ENCODE results near the gene DNM2.

Gene DNM2

GRCh38 chr19:10812902-10813404 is 95.1 kb downstream of the DNM2 start:
- DNase-seq (ENCODE audit: low read depth, low spot score), result peak; percentile 68

DNA sequence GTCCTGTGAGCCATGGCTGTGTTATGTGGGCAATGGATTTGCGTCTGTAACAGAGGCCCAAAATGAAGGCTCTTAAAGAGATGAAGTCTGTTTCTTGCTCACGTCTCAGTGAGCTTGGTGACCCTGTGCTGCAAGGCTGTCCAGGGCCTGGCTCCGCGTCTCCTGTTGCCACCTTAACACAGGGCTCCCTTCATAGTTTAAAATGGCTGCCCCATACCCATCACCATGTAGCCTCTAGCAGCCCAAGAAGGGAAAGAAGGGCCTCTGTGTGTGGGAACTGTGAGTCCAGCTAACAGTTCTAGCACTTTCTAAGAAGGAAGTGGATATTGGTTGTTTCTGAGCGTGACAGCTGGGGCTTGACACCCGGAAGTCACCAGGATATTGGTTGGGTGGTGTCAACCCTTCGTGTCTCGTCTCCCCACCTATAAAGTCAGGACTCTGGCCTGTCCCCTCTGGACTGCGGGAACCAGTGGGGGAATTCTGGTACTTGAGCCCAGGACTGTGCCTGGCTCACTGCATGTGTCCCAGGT is 97.2 kb downstream of the DNM2 start:
- DNase-seq (ENCODE audit: low read depth, low spot score), result no peak

GRCh38 chr19:10815969-10816644 is 98.2 kb downstream of the DNM2 start:
- no peak for DNase-seq (ENCODE audit: low read depth, low spot score)

- DNase-seq (ENCODE audit: low read depth, low spot score), result no peak
Measured at GRCh38 chr19:10816691-10817090, 98.8 kb downstream of the DNM2 start.

DNA sequence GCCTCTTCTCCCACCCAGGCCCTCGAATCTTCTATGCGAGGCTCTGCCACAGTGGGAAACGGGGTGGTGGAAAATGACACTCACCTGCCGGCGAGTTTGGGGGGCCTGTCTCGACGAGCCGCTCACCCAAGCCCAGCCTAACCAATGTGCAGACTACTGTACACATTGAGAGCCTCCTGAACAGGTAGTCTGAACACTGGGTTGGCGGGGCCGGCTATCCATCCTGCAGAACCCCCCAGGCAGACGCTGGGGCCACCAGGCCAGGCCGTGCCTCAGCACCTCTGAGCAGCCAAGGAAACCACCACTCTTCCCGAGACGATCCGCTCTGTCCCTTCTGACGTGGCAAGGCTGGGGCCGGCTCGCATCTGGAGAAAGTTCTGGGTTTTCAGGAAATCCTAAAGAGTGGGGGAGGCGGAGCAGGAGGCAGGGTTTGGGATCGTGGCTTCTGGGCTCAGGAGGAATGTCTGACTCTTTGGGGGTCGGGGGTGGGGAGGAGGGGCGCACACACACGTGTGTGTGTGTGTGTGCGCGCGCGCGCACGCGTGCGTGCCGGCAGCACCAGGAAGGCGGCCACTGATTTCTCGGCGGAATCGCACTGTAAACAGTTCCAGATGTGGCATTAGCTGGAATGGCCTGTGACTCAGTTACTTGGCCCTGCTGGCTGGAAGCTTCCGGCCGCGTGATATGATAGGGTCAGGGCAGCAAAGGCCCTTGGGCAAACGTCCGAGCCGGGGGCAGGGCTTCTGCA is 99.6 kb downstream of the DNM2 start:
- DNase-seq (ENCODE audit: low read depth, low spot score), result peak; percentile 84

DNA sequence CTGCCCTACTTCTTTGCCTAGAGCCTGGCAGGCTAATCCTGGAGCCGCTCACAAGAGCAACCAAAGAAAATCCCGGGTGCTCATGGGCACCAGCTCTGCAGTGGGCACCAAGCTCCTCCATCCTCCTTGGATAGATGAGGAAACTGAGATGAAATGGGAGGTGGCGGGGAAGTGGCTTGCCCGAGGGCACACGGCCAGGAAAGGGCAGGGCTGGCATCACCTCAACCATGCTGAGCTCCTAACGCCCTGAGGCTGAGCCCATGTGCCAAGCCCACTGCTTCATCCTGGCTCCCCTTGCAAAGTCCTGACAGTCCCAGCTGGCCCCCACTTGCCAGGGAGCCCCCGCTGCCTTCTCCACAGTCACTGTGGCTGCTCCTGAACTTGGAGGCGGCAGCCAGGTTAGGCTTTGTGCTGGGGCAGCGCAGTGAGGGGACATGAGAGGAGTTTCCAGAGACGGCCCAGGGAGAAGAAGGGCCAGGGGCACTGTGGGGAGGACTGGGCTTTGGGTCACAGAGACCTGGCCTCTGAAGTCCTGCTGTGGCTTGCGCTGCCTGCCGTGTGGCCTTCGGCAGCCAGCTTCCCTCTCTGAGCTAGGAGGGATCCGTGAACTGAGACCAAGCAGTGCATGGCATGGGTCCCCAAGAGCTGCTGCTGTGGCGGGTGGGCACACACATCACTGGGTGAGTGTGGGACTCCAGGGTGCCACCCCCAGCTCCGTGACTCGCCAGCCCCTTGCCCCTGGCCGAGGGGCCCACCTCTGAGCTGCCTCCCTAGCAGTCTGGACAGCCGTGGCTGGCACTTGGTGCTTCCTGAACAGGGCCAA is 100.6 kb downstream of the DNM2 start:
- DNase-seq (ENCODE audit: low read depth, low spot score), result no peak

DNA sequence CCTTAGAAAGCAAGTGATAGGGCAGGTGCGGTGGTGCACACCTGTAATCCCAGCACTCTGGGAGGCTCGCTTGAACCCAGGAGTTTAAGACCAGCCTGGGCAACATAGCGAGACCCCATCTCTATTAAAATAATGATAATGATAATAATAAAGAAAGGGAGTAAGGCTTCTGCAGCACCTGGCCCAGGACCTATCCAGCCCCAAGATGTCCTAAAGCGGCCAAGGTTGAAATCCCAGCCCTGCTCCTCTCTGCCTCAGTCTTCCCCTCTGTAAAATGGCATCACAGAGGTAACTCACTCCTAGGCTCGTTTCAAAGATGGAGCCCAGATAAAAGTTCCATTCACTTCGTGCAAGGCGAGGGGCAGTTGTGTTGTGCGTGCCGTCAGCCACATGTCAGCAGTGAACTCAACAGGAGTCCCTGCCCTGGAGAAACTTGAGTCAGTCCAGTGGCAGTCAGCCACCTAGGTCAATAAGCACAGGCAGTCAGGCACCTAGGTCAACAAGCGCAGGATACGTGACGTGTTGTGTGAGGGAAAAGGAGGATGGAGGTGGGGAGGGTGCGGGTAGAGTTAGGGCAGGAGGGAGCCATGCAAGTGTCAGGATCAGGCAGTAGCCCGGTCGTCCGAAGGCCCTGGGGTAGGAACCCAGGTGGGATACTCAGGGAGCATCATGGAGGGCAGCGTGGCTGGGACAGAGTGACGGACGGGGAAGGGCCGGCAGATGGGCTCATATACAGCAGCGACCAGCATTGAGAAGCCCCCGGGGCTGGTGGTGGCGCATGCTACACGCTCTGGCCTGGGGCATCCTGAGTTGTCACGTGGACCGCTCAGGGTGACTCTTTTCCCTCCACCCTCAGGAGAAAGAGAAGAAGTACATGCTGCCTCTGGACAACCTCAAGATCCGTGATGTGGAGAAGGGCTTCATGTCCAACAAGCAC is 101.5 kb downstream of the DNM2 start:
- no peak for DNase-seq (ENCODE audit: low read depth, low spot score)

DNA sequence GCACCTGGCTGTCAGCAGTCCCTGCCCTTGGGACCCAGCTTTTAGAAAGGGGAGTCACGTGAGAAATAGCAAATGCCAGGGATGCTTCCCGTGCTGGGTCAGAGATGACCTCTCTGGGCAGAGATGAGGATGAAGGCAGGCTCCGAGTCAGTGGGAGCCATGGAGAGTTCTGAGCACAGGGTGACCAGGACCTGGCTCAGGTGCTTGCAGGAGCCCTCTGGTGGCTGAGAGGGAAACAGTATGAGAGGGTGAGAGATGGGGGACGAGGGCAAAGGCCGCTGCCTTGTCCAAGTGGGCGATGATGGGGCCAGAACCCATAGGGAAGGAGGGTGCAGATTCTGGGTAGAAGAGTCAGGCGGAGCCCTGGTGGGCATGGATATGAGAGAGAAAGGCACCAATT is 102.3 kb downstream of the DNM2 start:
- DNase-seq (ENCODE audit: low read depth, low spot score), result no peak

GRCh38 chr19:10823690-10824089 is 105.8 kb downstream of the DNM2 start:
- DNase-seq (ENCODE audit: low read depth, low spot score), result no peak

- no peak for DNase-seq (ENCODE audit: low read depth, low spot score)
Measured at GRCh38 chr19:10826231-10826630, 108.4 kb downstream of the DNM2 start.

GRCh38 chr19:10826846-10827245 is 109.0 kb downstream of the DNM2 start:
- DNase-seq (ENCODE audit: low read depth, low spot score), result no peak

DNA sequence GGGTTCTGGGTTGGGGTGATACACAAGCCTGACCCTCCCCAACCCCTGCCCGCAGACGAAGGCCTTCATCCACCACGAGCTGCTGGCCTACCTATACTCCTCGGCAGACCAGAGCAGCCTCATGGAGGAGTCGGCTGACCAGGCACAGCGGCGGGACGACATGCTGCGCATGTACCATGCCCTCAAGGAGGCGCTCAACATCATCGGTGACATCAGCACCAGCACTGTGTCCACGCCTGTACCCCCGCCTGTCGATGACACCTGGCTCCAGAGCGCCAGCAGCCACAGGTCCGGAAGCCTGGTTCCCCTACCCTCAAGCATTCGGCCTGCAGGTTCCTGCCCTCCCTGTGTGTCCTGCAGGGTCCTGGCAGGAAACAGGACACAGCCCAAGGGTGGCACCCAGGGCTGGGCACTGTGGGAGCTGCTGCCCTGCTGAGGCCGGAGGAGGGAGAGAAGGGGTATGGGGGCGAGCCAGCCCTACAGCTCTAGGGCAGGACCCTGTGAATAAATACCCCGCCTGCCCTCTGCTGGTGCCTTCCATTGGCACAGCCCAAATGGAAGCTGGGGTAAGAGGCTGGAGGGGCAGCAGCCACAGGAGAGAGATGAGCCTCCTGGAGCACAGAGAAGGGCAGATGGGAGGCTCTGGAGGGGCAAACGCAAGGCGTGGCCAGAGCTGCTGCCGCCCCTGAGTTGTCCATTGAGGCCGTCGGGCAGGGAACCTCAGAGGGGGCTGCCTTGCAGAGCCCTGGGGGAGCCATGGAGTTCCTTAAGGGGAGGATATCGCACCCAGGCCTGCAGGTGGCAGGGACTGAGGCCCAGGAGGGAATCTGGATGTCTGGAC is 111.3 kb downstream of the DNM2 start:
- no peak for DNase-seq (ENCODE audit: low read depth, low spot score)

DNA sequence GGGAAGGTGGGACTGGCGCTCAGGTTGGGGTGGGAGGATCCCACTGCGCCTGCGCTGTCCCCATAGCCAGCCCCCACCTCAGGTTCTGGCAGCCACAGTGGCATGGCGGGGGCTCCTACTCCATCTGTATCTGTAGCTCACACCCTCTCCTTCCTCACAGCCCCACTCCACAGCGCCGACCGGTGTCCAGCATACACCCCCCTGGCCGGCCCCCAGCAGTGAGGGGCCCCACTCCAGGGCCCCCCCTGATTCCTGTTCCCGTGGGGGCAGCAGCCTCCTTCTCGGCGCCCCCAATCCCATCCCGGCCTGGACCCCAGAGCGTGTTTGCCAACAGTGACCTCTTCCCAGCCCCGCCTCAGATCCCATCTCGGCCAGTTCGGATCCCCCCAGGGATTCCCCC is 112.1 kb downstream of the DNM2 start:
- no peak for DNase-seq (ENCODE audit: low read depth, low spot score)

GRCh38 chr19:10830370-10830769 is 112.5 kb downstream of the DNM2 start:
- no peak for DNase-seq (ENCODE audit: low read depth, low spot score)

GRCh38 chr19:10830931-10831779 is 113.3 kb downstream of the DNM2 start:
- DNase-seq (ENCODE audit: low read depth, low spot score), result no peak

GRCh38 chr19:10831987-10832938 is 114.4 kb downstream of the DNM2 start:
- no peak for DNase-seq (ENCODE audit: low read depth, low spot score)

- no peak for DNase-seq (ENCODE audit: low read depth, low spot score)
Measured at GRCh38 chr19:10832939-10833296, 115.0 kb downstream of the DNM2 start.
